Left ventricle myocardium inferior (tissue), 1 donor: Measurements from ENCODE around the gene TRAF1. TPM values are rescaled to one million over a fixed set of nuclear protein-coding genes. Genes with fewer than 3 reads are reported as not detected.

Source experiments
- DNase-seq: peaks from one replicate; pipeline ENCODE4 v3.0.0-alpha.2; 2020
- H3K27ac ChIP-seq: fragments of 200-600 bp; replicated peaks from 2 replicates; pipeline ENCODE4 v1.8.0; 2021
- H3K27me3 ChIP-seq: fragments of 200-600 bp; 2 replicates; pipeline ENCODE4 v1.8.0; 2021; ENCODE audit warnings: low read depth
- H3K36me3 ChIP-seq: fragments of 200-600 bp; 2 replicates; pipeline ENCODE4 v1.8.0; 2021
- H3K4me1 ChIP-seq: fragments of 200-600 bp; 2 replicates; pipeline ENCODE4 v1.8.0; 2021
- H3K4me3 ChIP-seq: fragments of 200-600 bp; 2 replicates; pipeline ENCODE4 v1.8.0; 2021; ENCODE audit warnings: mild to moderate bottlenecking, moderate library complexity
- H3K9me3 ChIP-seq: fragments of 200-600 bp; replicated peaks from 2 replicates; pipeline ENCODE4 v1.8.0; 2021
- intact Hi-C: fragments of 100-400 bp; cut with micrococcal nuclease; formaldehyde crosslinking; loops from one replicate; pipeline ENCODE4 v1.11.0; 2022
- total RNA-seq: library from RNA; stranded (reverse); fragmentation: NEBNext Ultra II Directional; extraction: Animal tissue kit (Norgen Biotek cat#: 25700); gene quantifications from one replicate; pipeline ENCODE4 v1.2.1, GENCODE V29; 2021
- TF ChIP-seq, protein P1 (sequence below): fragments of 200-600 bp; IDR thresholded peaks from 2 replicates; pipeline ENCODE4 v1.8.0; 2021; ENCODE audit warnings: antibody characterized with exemption, mild to moderate bottlenecking, borderline replicate concordance
- donor health status: DM: no; HTN: yes; CAD: no; lungs with severe emphysema.

The TRAF1 gene
- total RNA-seq, 1 donor from 2014 or later: 2.6 TPM

- intact Hi-C loops: no loop called here
- TF ChIP-seq, protein P1, sequence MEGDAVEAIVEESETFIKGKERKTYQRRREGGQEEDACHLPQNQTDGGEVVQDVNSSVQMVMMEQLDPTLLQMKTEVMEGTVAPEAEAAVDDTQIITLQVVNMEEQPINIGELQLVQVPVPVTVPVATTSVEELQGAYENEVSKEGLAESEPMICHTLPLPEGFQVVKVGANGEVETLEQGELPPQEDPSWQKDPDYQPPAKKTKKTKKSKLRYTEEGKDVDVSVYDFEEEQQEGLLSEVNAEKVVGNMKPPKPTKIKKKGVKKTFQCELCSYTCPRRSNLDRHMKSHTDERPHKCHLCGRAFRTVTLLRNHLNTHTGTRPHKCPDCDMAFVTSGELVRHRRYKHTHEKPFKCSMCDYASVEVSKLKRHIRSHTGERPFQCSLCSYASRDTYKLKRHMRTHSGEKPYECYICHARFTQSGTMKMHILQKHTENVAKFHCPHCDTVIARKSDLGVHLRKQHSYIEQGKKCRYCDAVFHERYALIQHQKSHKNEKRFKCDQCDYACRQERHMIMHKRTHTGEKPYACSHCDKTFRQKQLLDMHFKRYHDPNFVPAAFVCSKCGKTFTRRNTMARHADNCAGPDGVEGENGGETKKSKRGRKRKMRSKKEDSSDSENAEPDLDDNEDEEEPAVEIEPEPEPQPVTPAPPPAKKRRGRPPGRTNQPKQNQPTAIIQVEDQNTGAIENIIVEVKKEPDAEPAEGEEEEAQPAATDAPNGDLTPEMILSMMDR: no peak
- Histone ChIP-seq H3K27me3 (no peaks in the 10 kb centered on the region), H3K4me3 (no peak overlapping the region), H3K36me3 (peaks cover 36% of the 10 kb centered on the region), H3K4me1 (peaks cover 7% of the 10 kb centered on the region), H3K9me3 (no peaks in the 10 kb centered on the region), H3K27ac (no peak overlapping the region)
- no peak for DNase-seq
These were observed 68.7 kb downstream of the TRAF1 start for GRCh38 chr9:120857902-120858301.

DNA sequence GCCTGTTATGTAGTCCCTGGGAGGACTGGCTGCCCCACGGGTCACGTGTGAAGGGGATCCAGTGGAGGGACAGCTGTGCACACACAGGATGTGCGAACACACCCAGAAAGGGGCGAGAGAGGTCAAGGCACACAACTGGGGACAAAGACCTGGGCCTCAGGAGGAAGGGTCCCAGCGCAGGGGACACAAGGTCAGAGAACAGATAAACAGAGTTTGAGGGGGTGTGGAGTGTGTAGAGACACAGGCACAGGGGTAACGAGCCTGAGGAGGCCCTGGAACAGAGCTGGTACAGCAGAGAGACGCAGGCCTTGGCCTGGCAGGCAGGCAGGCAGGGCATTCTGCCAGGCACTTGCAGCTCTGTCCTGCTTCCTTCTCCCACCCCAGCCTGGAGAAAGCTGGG lies 69.1 kb downstream of the TRAF1 start:
- H3K27ac ChIP-seq: no peak overlapping the region
- intact Hi-C loops: no loop called here
- H3K4me1 ChIP-seq: peaks cover 7% of the 10 kb centered on the region
- H3K9me3 ChIP-seq: no peaks in the 10 kb centered on the region
- no peak overlapping the region for H3K4me3 ChIP-seq
- DNase-seq: no peak
- TF ChIP-seq, protein P1: no peak
- H3K36me3 ChIP-seq: peaks cover 35% of the 10 kb centered on the region
- H3K27me3 ChIP-seq: no peaks in the 10 kb centered on the region

- no peak for DNase-seq
- intact Hi-C loops: no loop called here
- no peaks in the 10 kb centered on the region for H3K9me3 ChIP-seq
- H3K27ac ChIP-seq: no peak overlapping the region
- H3K36me3 ChIP-seq: peaks cover 32% of the 10 kb centered on the region
- TF ChIP-seq, protein P1: no peak
- peaks cover 7% of the 10 kb centered on the region for H3K4me1 ChIP-seq
- H3K4me3 ChIP-seq: no peak overlapping the region
- no peaks in the 10 kb centered on the region for H3K27me3 ChIP-seq
These were observed 69.9 kb downstream of the TRAF1 start for GRCh38 chr9:120856700-120857099.

- no peak overlapping the region for H3K27ac ChIP-seq
- intact Hi-C loops: no loop called here
- peaks cover 36% of the 10 kb centered on the region for H3K36me3 ChIP-seq
These were observed 70.5 kb downstream of the TRAF1 start for GRCh38 chr9:120855827-120856670.

DNA sequence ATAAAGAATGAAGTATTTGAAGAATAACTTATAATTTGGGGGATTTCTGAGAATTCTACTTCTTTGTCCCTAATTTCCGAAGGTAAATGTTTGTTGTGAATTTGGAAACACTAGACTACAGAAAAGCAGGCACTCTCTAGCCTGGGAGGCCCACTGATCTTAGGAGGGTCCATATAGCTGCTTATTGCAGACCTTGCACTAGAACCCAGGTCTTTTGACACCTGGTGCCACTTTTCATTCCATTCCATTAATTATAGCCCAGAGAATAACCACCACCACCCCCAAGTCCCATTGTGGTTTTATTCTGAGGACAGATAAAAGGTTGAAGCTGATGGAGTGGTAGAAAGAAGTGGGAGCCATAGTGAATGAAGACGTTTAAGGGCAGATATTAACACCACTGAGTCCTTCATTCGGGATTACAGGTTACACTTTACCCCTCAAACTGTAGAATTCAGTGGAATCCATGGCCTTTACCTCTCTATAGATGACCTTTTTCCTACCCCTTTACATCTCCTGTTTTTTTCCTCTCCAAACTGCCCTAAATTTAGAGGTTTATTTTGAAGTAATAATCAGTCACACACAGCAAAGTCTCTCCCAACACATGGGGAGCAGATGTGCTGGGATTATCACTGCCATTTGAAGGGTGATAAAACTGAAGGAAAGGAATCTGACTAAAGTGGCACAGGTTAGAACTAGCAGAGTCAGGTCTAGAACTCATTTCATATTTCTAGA lies 71.8 kb downstream of the TRAF1 start:
- no peaks in the 10 kb centered on the region for H3K27me3 ChIP-seq
- H3K27ac ChIP-seq: no peak overlapping the region
- intact Hi-C loops: no loop called here
- H3K4me3 ChIP-seq: no peak overlapping the region
- no peak for DNase-seq
- H3K4me1 ChIP-seq: peaks cover 7% of the 10 kb centered on the region
- peaks cover 24% of the 10 kb centered on the region for H3K36me3 ChIP-seq
- H3K9me3 ChIP-seq: no peaks in the 10 kb centered on the region
- TF ChIP-seq, protein P1: no peak

More at GRCh38 chr9:120855827-120856670, 70.5 kb downstream of the TRAF1 start:
- no peak for DNase-seq
- H3K9me3 ChIP-seq: no peaks in the 10 kb centered on the region
- peaks cover 7% of the 10 kb centered on the region for H3K4me1 ChIP-seq
- H3K27me3 ChIP-seq: no peaks in the 10 kb centered on the region
- TF ChIP-seq, protein P1: no peak
- no peak overlapping the region for H3K4me3 ChIP-seq
